A673 (cell line): ENCODE data around the gene FAM228B.

Experiments used
- CTCF ChIP-seq: fragments of 300-800, 200-600 bp; sonication (generic); conservative IDR thresholded peaks from 2 replicates; pipeline ENCODE4 v1.5.1; 2017; ENCODE audit warnings: low read depth, mild to moderate bottlenecking, antibody characterized with exemption, low read length, moderate library complexity, mixed read lengths
- EZH2 ChIP-seq: fragments of 200-600 bp; sonication (generic); IDR thresholded peaks from 2 replicates; pipeline ENCODE4 v1.6.1; 2017; ENCODE audit warnings: borderline replicate concordance, low read depth, mild to moderate bottlenecking, mixed read lengths, antibody characterized with exemption, low read length; ENCODE audit not compliant: poor library complexity, severe bottlenecking

- no peak for TF ChIP-seq EZH2
- no peak for TF ChIP-seq CTCF
Observed at GRCh38 chr2:24174851-24175277, 51.6 kb downstream of the FAM228B start, which contains the start of gene FAM228A.
